Bronchial epithelial cell (primary cell): Measurements from ENCODE around the gene NEURL3. TPM values are rescaled to one million over a fixed set of nuclear protein-coding genes. Genes with fewer than 3 reads are reported as not detected.
A peak's percentile ranks its signal among the peaks of the same experiment; 100 is the strongest.

Source experiments
- DNase-seq: peaks from one replicate; pipeline ENCODE4 v3.0.0-alpha.2; 2010; ENCODE audit warnings: low read depth
- FAIRE-seq: peaks from 2 replicates; lab custom pipeline; 2011; peaks lifted over from hg19 to GRCh38; lab: Jason Lieb, UNC
- H3K27me3 ChIP-seq: 2 replicates; pipeline ENCODE4 v1.5.1; 2011; ENCODE audit warnings: low read length; ENCODE audit not compliant: control insufficient read depth, insufficient read depth
- H3K36me3 ChIP-seq: 2 replicates; pipeline ENCODE4 v1.5.1; 2011; ENCODE audit warnings: low read length; ENCODE audit not compliant: control insufficient read depth, insufficient read depth
- H3K4me3 ChIP-seq: 2 replicates; pipeline ENCODE4 v1.5.1; 2011; ENCODE audit warnings: mild to moderate bottlenecking, low read depth, low read length, control low read depth
- total RNA-seq: library from RNA; depleted of rRNA; stranded (reverse); fragments of >200 nt; gene quantifications from 2 replicates; pipeline ENCODE4 v1.2.1, GENCODE V29; 2014
- TF ChIP-seq, protein P1 (sequence below): IDR thresholded peaks from 2 replicates; pipeline ENCODE4 v1.5.1; 2011; ENCODE audit warnings: mild to moderate bottlenecking, moderate library complexity, low read length, control low read depth, inconsistent platforms; ENCODE audit not compliant: insufficient read depth, severe bottlenecking

NEURL3 gene
- total RNA-seq, 1 donor from 2014 or later: not detected

DNA sequence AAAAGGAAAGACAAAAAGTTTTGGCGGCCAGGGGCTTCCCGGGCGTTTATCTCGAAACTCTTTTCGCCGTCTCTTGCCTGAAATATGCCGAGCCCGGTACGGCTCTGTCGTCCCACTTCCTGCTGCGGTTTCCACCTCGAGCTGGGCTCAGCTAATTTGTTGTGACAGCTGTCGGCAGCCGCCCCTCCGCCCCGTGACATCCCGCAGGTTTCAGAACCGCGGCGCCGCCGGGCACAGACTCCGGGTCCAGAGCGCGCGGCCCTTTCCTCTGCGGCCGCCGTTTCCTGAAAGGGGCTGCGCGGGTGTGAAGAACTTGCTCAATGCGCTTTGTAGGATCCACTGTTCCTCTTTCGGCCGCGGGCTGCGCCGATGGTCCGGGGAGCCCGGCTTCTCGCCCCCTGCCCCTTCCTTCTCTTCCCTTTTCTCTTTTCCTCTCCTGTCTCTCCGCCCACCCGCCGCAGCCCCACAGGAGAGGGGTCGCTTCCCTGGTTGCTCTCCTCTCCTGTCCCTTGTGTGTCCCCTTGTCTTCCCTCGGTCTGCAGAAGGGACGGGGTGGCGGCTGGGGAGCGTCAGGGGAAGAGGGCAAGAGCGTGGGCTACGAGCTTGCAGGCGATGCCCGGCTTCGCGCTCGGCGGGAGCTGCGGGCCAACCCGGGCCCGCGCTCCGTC, 32.0 kb upstream of the NEURL3 start:
- FAIRE-seq (no peak), DNase-seq (no peak)
- TF ChIP-seq, protein P1, sequence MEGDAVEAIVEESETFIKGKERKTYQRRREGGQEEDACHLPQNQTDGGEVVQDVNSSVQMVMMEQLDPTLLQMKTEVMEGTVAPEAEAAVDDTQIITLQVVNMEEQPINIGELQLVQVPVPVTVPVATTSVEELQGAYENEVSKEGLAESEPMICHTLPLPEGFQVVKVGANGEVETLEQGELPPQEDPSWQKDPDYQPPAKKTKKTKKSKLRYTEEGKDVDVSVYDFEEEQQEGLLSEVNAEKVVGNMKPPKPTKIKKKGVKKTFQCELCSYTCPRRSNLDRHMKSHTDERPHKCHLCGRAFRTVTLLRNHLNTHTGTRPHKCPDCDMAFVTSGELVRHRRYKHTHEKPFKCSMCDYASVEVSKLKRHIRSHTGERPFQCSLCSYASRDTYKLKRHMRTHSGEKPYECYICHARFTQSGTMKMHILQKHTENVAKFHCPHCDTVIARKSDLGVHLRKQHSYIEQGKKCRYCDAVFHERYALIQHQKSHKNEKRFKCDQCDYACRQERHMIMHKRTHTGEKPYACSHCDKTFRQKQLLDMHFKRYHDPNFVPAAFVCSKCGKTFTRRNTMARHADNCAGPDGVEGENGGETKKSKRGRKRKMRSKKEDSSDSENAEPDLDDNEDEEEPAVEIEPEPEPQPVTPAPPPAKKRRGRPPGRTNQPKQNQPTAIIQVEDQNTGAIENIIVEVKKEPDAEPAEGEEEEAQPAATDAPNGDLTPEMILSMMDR: no peak
- H3K27me3 ChIP-seq: no peaks in the 10 kb centered on the region
- peak overlapping the region; percentile 51 for H3K4me3 ChIP-seq
- no peaks in the 10 kb centered on the region for H3K36me3 ChIP-seq

DNA sequence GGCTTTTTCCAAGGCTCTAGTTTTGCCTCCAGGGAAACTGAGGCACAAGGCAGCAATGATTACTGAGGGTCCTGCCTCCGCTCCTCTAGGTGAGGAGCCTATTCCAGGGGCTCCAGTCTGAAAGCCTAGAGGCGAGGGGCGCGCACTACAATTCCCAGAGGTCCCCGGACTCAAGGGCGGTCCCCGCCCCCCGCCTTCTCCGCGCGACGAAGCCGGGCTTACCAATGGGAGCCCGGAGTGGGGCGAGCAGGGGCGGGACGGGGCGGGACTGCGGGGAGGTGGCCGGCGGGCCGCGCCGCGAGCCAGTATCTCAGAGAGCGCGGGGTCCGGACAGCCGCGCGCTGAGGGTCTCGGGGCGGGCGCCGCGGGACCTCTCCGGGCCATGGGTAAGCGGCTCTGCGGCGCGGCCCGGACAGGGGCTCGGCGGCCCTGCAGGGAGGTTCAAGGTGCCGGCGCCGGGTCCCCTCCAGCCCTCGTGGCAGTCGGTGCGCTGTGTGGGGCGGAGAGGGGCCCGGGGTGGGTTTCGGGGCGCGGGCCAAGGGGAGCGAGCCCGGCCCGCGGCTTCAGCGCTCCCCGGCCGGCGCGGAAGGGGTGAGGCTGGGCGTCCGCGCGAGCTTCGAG, 31.4 kb upstream of the NEURL3 start, which contains the start of gene ARID5A:
Gene ARID5A, plus strand, starts transcription at position 308 of the 621 bp plus-strand sequence. Its CDS starts 75 bp downstream, at position 383.
- TF ChIP-seq, protein P1: no peak
- DNase-seq (peak; percentile 67), FAIRE-seq (no peak)
- Histone ChIP-seq H3K27me3 (no peaks in the 10 kb centered on the region), H3K36me3 (no peaks in the 10 kb centered on the region), H3K4me3 (peak within 1 kb of the TSS; percentile 51)

GRCh38 chr2:96535331-96535730, 30.2 kb upstream of the NEURL3 start:
- H3K27me3 ChIP-seq: peaks cover 1% of the 10 kb centered on the region
- no peak overlapping the region for H3K4me3 ChIP-seq
- H3K36me3 ChIP-seq: no peaks in the 10 kb centered on the region
- FAIRE-seq: no peak
- DNase-seq: no peak
- TF ChIP-seq, protein P1: no peak

DNA sequence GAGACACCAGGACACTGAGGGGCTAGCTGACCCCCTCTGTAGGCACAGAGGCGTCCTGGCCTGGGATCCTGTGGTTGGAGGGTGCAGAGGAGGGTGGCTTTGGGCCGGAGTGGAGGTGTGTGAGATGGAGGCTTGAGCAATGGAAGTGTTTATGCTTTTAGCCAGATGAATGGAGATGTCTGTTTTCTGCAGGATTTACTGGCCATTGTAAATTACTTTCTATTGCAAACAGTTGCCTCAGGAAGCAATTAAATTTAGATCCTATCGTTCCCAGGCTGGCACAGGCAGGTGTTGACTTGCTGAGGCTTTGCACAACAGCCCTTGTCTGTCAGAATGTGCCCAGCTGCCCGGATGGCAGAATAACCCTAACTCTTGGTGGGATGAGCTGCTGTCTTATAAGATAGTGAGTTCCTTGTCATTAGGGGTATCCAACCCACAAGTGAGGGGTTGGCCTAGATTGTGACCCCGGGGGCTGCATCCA, 29.6 kb upstream of the NEURL3 start:
- TF ChIP-seq, protein P1: no peak

DNA sequence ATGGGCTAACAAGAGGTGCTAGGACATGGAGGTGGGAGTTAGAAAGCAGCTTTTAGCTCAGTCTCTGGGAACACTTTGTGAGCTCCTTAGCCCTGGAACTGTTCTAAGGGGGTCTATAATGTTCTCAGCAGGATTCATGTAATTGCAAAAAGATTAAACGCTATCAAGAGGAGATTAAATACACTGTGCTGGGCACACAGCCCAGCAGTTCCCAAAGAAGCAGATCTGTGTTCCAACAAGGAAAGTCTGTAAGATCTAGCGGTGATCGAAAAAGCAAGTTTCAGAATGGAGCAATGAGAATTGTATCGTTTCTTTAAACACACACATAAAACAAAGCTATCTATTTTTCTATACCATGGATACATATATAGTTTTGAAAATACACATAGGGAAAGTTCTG, 29.0 kb upstream of the NEURL3 start:
- DNase-seq (no peak), FAIRE-seq (no peak)
- Histone ChIP-seq H3K4me3 (no peak overlapping the region), H3K36me3 (no peaks in the 10 kb centered on the region), H3K27me3 (peaks cover 1% of the 10 kb centered on the region)
- TF ChIP-seq, protein P1: no peak

More for the DNA sequence above, 29.6 kb upstream of the NEURL3 start:
- DNase-seq (peak; percentile 71), FAIRE-seq (no peak)
- peaks cover 1% of the 10 kb centered on the region for H3K27me3 ChIP-seq
- H3K36me3 ChIP-seq: no peaks in the 10 kb centered on the region
- H3K4me3 ChIP-seq: no peak overlapping the region
